Tibial artery (tissue), 4 donors: Measurements from ENCODE around the gene THRAP3.

Source experiments
- DNase-seq, 2 donors: peaks; one replicate each; pipeline ENCODE4 v3.0.0-alpha.2; 2019
- H3K27ac ChIP-seq, 2 donors: fragments of 200-600 bp; sonication (generic) in 1 of 2; 1 replicate in 1 of 2; 2 replicates in 1 of 2; pipeline ENCODE4 v1.5.1; 2018 to 2019; ENCODE audit warnings: mild to moderate bottlenecking in 1 of 2
- H3K27me3 ChIP-seq, 2 donors: fragments of 200-600 bp; sonication (generic) in 1 of 2; one replicate each; pipeline versions ENCODE4 v1.5.1 to v1.6.0; 2016 to 2019
- H3K36me3 ChIP-seq, 3 donors: fragments of 200-600 bp; sonication (generic) in 2 of 3; one replicate each; pipeline ENCODE4 v1.5.1; 2016 to 2019; ENCODE audit warnings: mild to moderate bottlenecking in 2 of 3
- H3K4me1 ChIP-seq, 4 donors: fragments of 200-600 bp; sonication (generic) in 2 of 4; 1 replicate in 3 of 4; 2 replicates in 1 of 4; pipeline ENCODE4 v1.5.1; 2016 to 2019
- H3K4me3 ChIP-seq, 2 donors: fragments of 200-600 bp; sonication (generic) in 1 of 2; 1 replicate in 1 of 2; 2 replicates in 1 of 2; pipeline ENCODE4 v1.5.1; 2018 to 2019; ENCODE audit warnings: mild to moderate bottlenecking in 2 of 2
- H3K9me3 ChIP-seq, 3 donors: fragments of 200-600 bp; sonication (generic) in 1 of 3; one replicate each; pipeline ENCODE4 v1.5.1; 2016 to 2019
- intact Hi-C: fragments of 100-400 bp; cut with DNase I; formaldehyde crosslinking; loops from one replicate; pipeline ENCODE4 v1.15.0; 2023; ENCODE audit warnings: low total_unique reads
- TF ChIP-seq, protein P1 (sequence below), 2 experiments: fragments of 200-600 bp in 1 of 2; fragments of 450-650 bp in 1 of 2; IDR thresholded peaks; one replicate each; pipeline ENCODE4 v1.5.1; 2017 to 2019; ENCODE audit warnings: antibody characterized with exemption in 2 of 2, mild to moderate bottlenecking in 1 of 2, moderate library complexity in 1 of 2

THRAP3 gene

DNA sequence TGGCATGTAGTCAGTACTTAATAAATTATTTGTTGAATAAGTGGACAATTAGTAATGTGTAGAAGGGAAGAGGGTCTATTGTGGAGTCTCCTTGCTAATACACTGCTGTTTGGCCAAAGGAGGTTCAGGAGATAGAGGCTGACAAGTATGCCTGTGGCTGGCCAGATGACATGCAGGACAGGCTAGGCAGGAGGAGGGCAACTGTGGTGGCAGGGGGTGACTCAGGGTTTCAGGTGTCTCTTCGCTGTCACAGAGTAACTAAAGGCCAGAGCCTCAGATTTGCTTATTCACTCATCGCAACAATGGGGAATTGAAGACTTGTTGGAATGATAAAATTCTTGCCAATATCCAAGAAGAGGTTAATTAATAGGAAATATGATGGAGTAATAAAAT lies 33.1 kb downstream of the THRAP3 start:
- Histone ChIP-seq H3K27me3 (no peaks in the 10 kb centered on the region), H3K9me3 (no peaks in the 10 kb centered on the region), H3K4me3 (no peak overlapping the region), H3K36me3 (peaks cover 11 to 23% (median 21%) of the 10 kb centered on the region in 3 donors), H3K27ac (no peak overlapping the region), H3K4me1 (peaks cover 0 to 57% (median 29%) of the 10 kb centered on the region in 4 donors)
- no peak for DNase-seq
- intact Hi-C loops, result no loop called here
- TF ChIP-seq, protein P1, sequence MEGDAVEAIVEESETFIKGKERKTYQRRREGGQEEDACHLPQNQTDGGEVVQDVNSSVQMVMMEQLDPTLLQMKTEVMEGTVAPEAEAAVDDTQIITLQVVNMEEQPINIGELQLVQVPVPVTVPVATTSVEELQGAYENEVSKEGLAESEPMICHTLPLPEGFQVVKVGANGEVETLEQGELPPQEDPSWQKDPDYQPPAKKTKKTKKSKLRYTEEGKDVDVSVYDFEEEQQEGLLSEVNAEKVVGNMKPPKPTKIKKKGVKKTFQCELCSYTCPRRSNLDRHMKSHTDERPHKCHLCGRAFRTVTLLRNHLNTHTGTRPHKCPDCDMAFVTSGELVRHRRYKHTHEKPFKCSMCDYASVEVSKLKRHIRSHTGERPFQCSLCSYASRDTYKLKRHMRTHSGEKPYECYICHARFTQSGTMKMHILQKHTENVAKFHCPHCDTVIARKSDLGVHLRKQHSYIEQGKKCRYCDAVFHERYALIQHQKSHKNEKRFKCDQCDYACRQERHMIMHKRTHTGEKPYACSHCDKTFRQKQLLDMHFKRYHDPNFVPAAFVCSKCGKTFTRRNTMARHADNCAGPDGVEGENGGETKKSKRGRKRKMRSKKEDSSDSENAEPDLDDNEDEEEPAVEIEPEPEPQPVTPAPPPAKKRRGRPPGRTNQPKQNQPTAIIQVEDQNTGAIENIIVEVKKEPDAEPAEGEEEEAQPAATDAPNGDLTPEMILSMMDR (IDR thresholded peaks at IDR 0.05), result no peak

DNA sequence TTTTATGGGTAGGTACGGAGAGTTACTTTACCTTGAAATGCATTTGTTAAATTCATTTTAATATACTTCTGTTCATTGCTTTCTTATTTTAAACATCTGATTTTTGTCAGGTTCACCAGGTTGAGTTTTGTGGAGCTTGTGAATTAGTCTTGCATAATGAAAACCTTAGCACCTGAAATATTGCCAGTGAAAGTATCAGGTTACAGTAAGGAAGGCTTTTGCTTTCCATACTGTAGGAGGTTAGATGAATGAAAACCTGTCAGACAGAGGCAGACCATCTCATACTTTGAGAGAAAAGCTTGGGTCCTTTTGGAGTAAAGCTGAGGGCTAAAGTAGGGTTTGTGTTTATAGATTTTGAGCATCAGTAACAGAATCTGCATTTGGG lies 34.7 kb downstream of the THRAP3 start:
- H3K27me3 ChIP-seq, result no peaks in the 10 kb centered on the region
- H3K36me3 ChIP-seq, result peaks cover 11 to 31% (median 21%) of the 10 kb centered on the region in 3 donors
- no peak for DNase-seq
- TF ChIP-seq, protein P1 (IDR thresholded peaks at IDR 0.05), result no peak
- no peaks in the 10 kb centered on the region for H3K9me3 ChIP-seq
- H3K4me3 ChIP-seq, result no peak overlapping the region
- H3K4me1 ChIP-seq, result peaks cover 0 to 41% (median 23%) of the 10 kb centered on the region in 4 donors
- no peak overlapping the region for H3K27ac ChIP-seq
- intact Hi-C loops, result no loop called here

DNA sequence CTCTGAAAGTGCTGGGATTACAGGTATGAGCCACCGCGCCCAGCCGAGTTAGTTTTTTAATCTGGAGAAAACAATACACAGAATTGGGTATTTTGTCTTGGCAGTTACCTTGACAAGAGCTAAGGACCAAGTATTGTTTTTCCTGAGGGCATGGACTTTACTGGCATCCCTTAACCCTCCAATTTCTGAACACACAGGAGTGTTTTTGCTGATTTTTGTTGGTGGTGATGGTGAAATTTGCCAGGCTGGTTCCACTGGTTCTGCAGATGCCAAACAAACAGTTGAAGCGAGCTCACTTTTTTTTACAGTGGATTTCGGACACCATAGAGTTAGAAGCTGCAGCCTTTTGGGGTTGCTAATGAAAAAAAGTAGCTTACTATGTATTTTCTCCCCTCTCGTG lies 44.7 kb downstream of the THRAP3 start:
- Histone ChIP-seq H3K36me3 (peaks cover 8 to 22% (median 9%) of the 10 kb centered on the region in 3 donors), H3K27me3 (no peaks in the 10 kb centered on the region), H3K9me3 (no peaks in the 10 kb centered on the region), H3K4me1 (peaks cover 0 to 36% (median 5%) of the 10 kb centered on the region in 4 donors), H3K4me3 (no peak overlapping the region), H3K27ac (no peak overlapping the region)
- TF ChIP-seq, protein P1 (IDR thresholded peaks at IDR 0.05), result no peak
- intact Hi-C loops, result no loop called here
- no peak for DNase-seq

DNA sequence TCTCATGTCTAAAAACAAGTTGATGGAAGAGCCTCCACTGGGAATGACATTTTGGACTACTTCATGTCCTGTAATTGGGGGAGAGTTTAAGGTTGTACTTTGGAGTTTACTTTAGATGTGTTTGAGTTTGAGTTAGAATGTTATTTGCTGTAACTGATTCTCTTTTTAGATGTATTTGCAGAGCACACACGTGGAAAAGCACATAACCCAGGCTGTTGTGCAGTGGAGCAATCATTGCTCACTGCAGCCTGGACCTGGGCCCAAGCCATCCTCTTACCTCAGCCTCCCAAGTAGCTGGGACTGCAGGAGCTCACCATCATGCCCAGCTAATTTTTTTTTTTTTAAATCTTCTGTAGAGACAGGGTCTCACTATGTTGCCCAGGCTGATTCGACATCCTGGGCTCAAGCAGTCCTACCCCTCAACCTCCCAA lies 45.2 kb downstream of the THRAP3 start:
- Histone ChIP-seq H3K27ac (no peak overlapping the region), H3K4me1 (peaks cover 0 to 36% (median 5%) of the 10 kb centered on the region in 4 donors), H3K4me3 (no peak overlapping the region), H3K27me3 (no peaks in the 10 kb centered on the region), H3K9me3 (no peaks in the 10 kb centered on the region), H3K36me3 (peaks cover 8 to 20% (median 9%) of the 10 kb centered on the region in 3 donors)
- DNase-seq, result no peak
- TF ChIP-seq, protein P1 (IDR thresholded peaks at IDR 0.05), result no peak
- intact Hi-C loops, result no loop called here

DNA sequence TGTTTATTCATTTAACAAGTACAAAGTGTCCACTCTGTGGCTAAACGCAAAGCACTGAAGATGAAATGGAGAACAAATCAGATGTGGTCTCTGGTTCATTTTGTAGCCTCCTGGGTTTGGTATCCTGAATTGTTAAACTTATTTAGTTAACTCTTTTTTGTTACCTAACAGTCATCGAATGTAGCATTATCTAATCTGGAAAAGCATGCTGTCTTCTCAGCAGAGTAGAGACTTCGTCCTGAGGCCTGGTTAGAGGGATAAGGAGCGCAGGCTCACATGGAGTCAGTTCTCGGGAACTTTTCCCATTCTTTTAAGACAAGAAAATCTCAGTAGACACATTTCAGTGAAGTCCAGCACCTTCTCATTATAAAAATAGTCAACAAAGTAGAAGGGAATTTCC lies 48.8 kb downstream of the THRAP3 start:
- Histone ChIP-seq H3K36me3 (peaks cover 4 to 15% (median 9%) of the 10 kb centered on the region in 3 donors), H3K27ac (no peak overlapping the region), H3K9me3 (no peaks in the 10 kb centered on the region), H3K4me1 (peaks cover 0 to 20% (median 5%) of the 10 kb centered on the region in 4 donors), H3K4me3 (no peak overlapping the region), H3K27me3 (no peaks in the 10 kb centered on the region)
- TF ChIP-seq, protein P1 (IDR thresholded peaks at IDR 0.05), result no peak
- DNase-seq, result no peak
- intact Hi-C loops, result no loop called here

DNA sequence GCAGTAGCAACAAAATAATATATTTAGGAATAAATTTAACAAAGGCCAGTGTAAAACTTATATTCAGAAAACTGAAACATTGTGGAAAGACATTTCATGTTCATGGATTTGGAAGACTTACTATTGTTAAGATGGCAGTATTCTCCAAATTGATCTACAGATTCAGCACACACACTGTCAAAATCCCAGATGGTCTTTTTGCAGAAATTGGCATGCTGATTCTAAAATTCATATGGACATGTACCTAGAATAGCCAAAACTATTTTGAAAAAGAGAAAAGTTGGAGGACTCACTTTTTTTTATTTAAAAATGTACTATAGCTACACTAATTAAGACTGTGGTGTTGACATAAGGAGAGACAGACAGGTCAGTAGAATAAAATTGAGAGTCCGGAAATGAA lies 50.0 kb downstream of the THRAP3 start:
- Histone ChIP-seq H3K4me3 (no peak overlapping the region), H3K27ac (no peak overlapping the region), H3K27me3 (no peaks in the 10 kb centered on the region), H3K36me3 (peaks cover 4 to 9% (median 9%) of the 10 kb centered on the region in 3 donors), H3K4me1 (peaks cover 0 to 22% (median 5%) of the 10 kb centered on the region in 4 donors), H3K9me3 (no peaks in the 10 kb centered on the region)
- intact Hi-C loops, result no loop called here
- TF ChIP-seq, protein P1 (IDR thresholded peaks at IDR 0.05), result no peak
- no peak for DNase-seq
